Loucy (cell line): ENCODE results near the gene PRR23E.

ENCODE experiments used
- CTCF ChIP-seq: fragments of 200-600 bp; sonication (generic); conservative IDR thresholded peaks from 2 replicates; pipeline ENCODE4 v1.5.1; 2014; ENCODE audit warnings: mild to moderate bottlenecking, antibody characterized with exemption, low read length
- EZH2phosphoT487 ChIP-seq: fragments of 200-600 bp; IDR thresholded peaks from 2 replicates; pipeline ENCODE4 v1.6.1; 2018; ENCODE audit warnings: antibody characterized with exemption, mild to moderate bottlenecking, moderate library complexity, borderline replicate concordance

- TF ChIP-seq CTCF (no peak), EZH2phosphoT487 (no peak)
These were observed 8.1 kb upstream of the PRR23E start for GRCh38 chr3:127184870-127185216.
